GM18498 (cell line): ENCODE results near the gene FAM83C.

Experiments
- ATAC-seq: cut with Tn5 transposase; IDR thresholded peaks from one replicate; pipeline ENCODE4 v1.9.1; 2021; ENCODE audit warnings: mild to moderate bottlenecking, moderate library complexity; ENCODE audit not compliant: unreplicated experiment

FAM83C gene

GRCh38 chr20:35238735-35239134, 53.5 kb downstream of the FAM83C start:
- no peak for ATAC-seq

- no peak for ATAC-seq
These were observed 54.1 kb downstream of the FAM83C start for GRCh38 chr20:35238170-35238569.

GRCh38 chr20:35237486-35237885, 54.7 kb downstream of the FAM83C start:
- ATAC-seq, result no peak

- no peak for ATAC-seq
These were observed 56.3 kb downstream of the FAM83C start for GRCh38 chr20:35235881-35236280.
